Lower lobe of right lung (tissue), 2 donors: ENCODE data around the gene MAT1A. TPM values are rescaled to one million over a fixed set of nuclear protein-coding genes. Genes with fewer than 3 reads are reported as not detected.

ENCODE experiments used
- ATAC-seq, 2 donors: fragments of 200-7000 bp; cut with Tn5 transposase; one replicate each; pipeline ENCODE4 v1.9.1; 2020 to 2022; ENCODE audit warnings: mild to moderate bottlenecking in 2 of 2, moderate library complexity in 2 of 2
- DNase-seq: peaks from one replicate; pipeline ENCODE4 v3.0.0-alpha.2; 2020
- H3K27ac ChIP-seq: fragments of 200-600 bp; one replicate; pipeline ENCODE4 v1.8.0; 2022
- H3K27me3 ChIP-seq: fragments of 200-600 bp; one replicate; pipeline ENCODE4 v1.8.0; 2022; ENCODE audit warnings: low read depth
- H3K36me3 ChIP-seq: fragments of 200-600 bp; one replicate; pipeline ENCODE4 v1.8.0; 2022; ENCODE audit warnings: mild to moderate bottlenecking
- H3K4me1 ChIP-seq: fragments of 200-600 bp; one replicate; pipeline ENCODE4 v1.8.0; 2022
- H3K4me3 ChIP-seq: fragments of 200-600 bp; one replicate; pipeline ENCODE4 v1.8.0; 2022; ENCODE audit warnings: mild to moderate bottlenecking
- H3K9me3 ChIP-seq: fragments of 200-600 bp; one replicate; pipeline ENCODE4 v1.8.0; 2022
- intact Hi-C: fragments of 100-400 bp; cut with DNase I; formaldehyde crosslinking; loops from one replicate; pipeline ENCODE4 v1.11.0; 2022
- long read RNA-seq: library from polyadenylated mRNA; unstranded; transcript quantifications from one replicate; pipeline ENCODE4 v2.0.0, GENCODE V29; 2021
- total RNA-seq: library from RNA; stranded (reverse); fragmentation: NEBNext Ultra II Directional; extraction: Animal tissue kit (Norgen Biotek cat#: 25700); gene quantifications from one replicate; pipeline ENCODE4 v1.2.1, GENCODE V29; 2021
- TF ChIP-seq, protein P1 (sequence below): fragments of 200-600 bp; IDR thresholded peaks from one replicate; pipeline ENCODE4 v1.8.0; 2022; ENCODE audit warnings: antibody characterized with exemption, mild to moderate bottlenecking
- donor health status: DM: no; HTN: yes; CAD: no; lungs with severe emphysema.

Gene MAT1A
- total RNA-seq = 1.0 TPM
- long read RNA-seq = 0 reads

- Histone ChIP-seq H3K4me1 (no peaks in the 10 kb centered on the region), H3K27ac (no peak within 1 kb of the TSS), H3K27me3 (no peaks in the 10 kb centered on the region), H3K4me3 (no peak within 1 kb of the TSS), H3K36me3 (no peaks in the 10 kb centered on the region), H3K9me3 (no peaks in the 10 kb centered on the region)
- ATAC-seq = peak in 1 of 2 donors; percentile 26
- TF ChIP-seq, protein P1, sequence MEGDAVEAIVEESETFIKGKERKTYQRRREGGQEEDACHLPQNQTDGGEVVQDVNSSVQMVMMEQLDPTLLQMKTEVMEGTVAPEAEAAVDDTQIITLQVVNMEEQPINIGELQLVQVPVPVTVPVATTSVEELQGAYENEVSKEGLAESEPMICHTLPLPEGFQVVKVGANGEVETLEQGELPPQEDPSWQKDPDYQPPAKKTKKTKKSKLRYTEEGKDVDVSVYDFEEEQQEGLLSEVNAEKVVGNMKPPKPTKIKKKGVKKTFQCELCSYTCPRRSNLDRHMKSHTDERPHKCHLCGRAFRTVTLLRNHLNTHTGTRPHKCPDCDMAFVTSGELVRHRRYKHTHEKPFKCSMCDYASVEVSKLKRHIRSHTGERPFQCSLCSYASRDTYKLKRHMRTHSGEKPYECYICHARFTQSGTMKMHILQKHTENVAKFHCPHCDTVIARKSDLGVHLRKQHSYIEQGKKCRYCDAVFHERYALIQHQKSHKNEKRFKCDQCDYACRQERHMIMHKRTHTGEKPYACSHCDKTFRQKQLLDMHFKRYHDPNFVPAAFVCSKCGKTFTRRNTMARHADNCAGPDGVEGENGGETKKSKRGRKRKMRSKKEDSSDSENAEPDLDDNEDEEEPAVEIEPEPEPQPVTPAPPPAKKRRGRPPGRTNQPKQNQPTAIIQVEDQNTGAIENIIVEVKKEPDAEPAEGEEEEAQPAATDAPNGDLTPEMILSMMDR = no peak
- DNase-seq = no peak
- intact Hi-C loops = no loop called here
Observed at GRCh38 chr10:80289451-80290287, at the start of gene MAT1A. TSS of gene MAT1A (minus strand) at chr10:80289658. CDS start at chr10:80289423, 235 bp downstream.

DNA sequence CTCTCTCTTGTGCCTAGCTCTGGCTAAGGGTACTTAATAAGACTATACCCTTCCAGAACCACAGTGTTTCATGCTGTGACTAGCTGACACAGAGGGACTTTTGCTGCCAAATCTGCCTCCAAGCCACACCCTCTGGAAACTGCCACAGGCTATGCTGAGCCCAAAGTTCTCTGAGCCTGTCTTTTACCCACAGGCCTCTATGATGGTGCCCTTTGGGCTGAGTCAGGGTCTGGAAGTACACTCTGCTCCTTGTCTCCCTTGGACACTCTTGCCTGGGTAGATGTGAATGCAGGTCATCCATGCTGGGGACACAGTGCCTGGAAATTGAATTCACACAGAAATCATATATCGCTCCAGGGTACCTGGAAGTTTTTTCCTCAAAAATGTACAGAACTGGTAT is 44.5 kb upstream of the MAT1A start:
- ATAC-seq (no peak), DNase-seq (no peak)
- intact Hi-C loops = no loop called here
- Histone ChIP-seq H3K27ac (no peak overlapping the region), H3K9me3 (no peaks in the 10 kb centered on the region), H3K4me3 (no peak overlapping the region), H3K4me1 (no peaks in the 10 kb centered on the region), H3K27me3 (no peaks in the 10 kb centered on the region), H3K36me3 (no peaks in the 10 kb centered on the region)
- TF ChIP-seq, protein P1 = no peak

DNA sequence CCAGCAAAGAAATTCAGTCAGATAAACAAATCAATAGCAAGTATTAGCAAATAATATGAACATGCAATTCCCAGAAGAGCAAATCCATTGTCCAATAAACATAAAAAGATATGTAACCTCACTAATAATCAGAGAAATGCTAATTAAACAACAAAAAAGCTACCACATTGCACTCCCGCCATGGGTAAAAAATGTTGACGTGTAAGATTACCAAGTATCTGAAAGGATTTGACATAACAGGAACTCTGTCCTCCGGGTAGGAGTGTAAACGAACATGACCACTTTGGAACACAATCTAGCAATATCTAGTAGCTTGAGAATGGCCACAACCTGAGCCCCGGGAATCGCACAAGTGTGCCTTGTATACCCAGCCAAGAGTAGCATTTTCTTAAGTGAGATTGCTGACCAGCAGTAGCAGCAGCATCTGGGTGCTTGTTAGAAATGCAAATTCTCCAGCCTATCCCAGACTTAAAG is 35.5 kb upstream of the MAT1A start:
- H3K36me3 ChIP-seq = no peaks in the 10 kb centered on the region
- no peak for ATAC-seq
- no peaks in the 10 kb centered on the region for H3K27me3 ChIP-seq
- no peak for DNase-seq
- no peaks in the 10 kb centered on the region for H3K4me1 ChIP-seq
- H3K4me3 ChIP-seq = no peak overlapping the region
- TF ChIP-seq, protein P1 = no peak
- intact Hi-C loops = no loop called here
- no peak overlapping the region for H3K27ac ChIP-seq
- no peaks in the 10 kb centered on the region for H3K9me3 ChIP-seq

DNA sequence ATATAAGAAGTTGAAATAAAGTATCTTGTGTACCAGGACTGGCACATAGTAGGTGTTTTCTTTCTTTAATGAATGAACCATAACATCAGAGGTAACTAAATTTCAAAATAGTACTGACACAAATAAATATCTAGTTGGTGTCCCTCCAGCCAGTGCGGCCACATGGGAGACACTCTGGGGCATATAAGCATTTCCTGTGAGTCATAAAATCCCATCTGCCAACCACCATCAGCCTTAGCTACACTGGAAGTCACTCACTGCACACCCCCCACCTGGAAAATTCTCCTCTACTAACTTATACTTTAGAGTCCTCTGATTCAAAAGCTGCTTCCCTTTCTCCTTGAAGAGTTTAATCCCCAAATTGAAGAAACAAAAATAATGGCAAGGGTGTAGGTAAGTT is 34.6 kb upstream of the MAT1A start:
- H3K4me1 ChIP-seq = no peaks in the 10 kb centered on the region
- no peak overlapping the region for H3K4me3 ChIP-seq
- TF ChIP-seq, protein P1 = no peak
- DNase-seq (no peak), ATAC-seq (no peak)
- H3K27me3 ChIP-seq = no peaks in the 10 kb centered on the region
- H3K27ac ChIP-seq = no peak overlapping the region
- intact Hi-C loops = no loop called here
- H3K9me3 ChIP-seq = no peaks in the 10 kb centered on the region
- no peaks in the 10 kb centered on the region for H3K36me3 ChIP-seq

DNA sequence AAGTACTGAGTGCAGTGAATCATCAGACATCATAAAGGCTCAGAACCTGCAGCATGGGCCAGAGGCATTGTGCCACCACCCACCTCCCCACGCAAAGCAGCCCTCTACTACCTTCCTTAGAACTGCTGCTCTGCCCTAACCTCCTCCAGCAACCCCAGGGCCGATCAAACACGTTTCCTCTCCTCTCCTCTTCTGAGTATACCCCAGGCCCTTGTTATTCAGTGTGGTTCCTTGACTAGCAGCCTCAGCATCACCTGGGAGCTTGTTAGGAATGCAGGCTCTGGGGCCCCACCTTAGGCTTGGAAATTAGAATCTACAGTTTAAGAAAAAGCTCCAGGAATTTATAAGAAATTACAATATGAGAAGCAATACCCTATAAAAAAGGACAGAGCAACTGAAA is 33.9 kb upstream of the MAT1A start:
- no peak for ATAC-seq
- no peaks in the 10 kb centered on the region for H3K9me3 ChIP-seq
- TF ChIP-seq, protein P1 = no peak
- H3K4me3 ChIP-seq = no peak overlapping the region
- intact Hi-C loops = no loop called here
- no peak for DNase-seq
- H3K27ac ChIP-seq = no peak overlapping the region
- H3K4me1 ChIP-seq = no peaks in the 10 kb centered on the region
- no peaks in the 10 kb centered on the region for H3K36me3 ChIP-seq
- no peaks in the 10 kb centered on the region for H3K27me3 ChIP-seq
